AG09309 (cell line): ENCODE results near the gene NGLY1.

Experiments
- DNase-seq: peaks from one replicate; pipeline ENCODE4 v3.0.0-alpha.2; 2010; ENCODE audit warnings: low read depth
- H3K4me3 ChIP-seq: 2 replicates; pipeline ENCODE4 v1.5.1; 2011; ENCODE audit warnings: mild to moderate bottlenecking, low read depth, low read length, moderate library complexity; ENCODE audit not compliant: control insufficient read depth
- TF ChIP-seq, protein P1 (sequence below): IDR thresholded peaks from 2 replicates; pipeline ENCODE4 v1.5.1; 2011; ENCODE audit warnings: mild to moderate bottlenecking, low read depth, low read length, inconsistent platforms; ENCODE audit not compliant: insufficient read depth, control insufficient read depth; ENCODE audit errors: missing control alignments

Gene NGLY1

DNA sequence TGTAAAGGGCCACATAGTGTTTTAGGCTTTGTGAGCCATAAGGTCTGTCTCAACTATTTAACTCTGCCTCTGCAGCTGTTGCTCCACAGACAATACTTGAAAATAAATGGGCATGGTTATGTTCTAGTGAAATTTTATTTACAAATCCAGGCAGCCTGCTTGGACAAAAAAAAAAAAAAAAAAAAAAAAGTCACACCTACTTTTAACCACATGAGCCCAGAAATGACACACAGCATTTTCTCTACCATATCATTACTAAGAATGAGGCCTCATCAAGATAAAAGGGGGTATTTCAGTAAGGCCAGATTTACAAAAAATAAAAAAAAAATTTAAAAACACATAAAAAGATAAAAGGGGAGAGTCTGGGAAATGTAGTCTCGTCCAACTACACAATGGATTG is 1.7 kb upstream of the NGLY1 start:
- H3K4me3 ChIP-seq = no peak overlapping the region
- TF ChIP-seq, protein P1, sequence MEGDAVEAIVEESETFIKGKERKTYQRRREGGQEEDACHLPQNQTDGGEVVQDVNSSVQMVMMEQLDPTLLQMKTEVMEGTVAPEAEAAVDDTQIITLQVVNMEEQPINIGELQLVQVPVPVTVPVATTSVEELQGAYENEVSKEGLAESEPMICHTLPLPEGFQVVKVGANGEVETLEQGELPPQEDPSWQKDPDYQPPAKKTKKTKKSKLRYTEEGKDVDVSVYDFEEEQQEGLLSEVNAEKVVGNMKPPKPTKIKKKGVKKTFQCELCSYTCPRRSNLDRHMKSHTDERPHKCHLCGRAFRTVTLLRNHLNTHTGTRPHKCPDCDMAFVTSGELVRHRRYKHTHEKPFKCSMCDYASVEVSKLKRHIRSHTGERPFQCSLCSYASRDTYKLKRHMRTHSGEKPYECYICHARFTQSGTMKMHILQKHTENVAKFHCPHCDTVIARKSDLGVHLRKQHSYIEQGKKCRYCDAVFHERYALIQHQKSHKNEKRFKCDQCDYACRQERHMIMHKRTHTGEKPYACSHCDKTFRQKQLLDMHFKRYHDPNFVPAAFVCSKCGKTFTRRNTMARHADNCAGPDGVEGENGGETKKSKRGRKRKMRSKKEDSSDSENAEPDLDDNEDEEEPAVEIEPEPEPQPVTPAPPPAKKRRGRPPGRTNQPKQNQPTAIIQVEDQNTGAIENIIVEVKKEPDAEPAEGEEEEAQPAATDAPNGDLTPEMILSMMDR = no peak
- DNase-seq = no peak

DNA sequence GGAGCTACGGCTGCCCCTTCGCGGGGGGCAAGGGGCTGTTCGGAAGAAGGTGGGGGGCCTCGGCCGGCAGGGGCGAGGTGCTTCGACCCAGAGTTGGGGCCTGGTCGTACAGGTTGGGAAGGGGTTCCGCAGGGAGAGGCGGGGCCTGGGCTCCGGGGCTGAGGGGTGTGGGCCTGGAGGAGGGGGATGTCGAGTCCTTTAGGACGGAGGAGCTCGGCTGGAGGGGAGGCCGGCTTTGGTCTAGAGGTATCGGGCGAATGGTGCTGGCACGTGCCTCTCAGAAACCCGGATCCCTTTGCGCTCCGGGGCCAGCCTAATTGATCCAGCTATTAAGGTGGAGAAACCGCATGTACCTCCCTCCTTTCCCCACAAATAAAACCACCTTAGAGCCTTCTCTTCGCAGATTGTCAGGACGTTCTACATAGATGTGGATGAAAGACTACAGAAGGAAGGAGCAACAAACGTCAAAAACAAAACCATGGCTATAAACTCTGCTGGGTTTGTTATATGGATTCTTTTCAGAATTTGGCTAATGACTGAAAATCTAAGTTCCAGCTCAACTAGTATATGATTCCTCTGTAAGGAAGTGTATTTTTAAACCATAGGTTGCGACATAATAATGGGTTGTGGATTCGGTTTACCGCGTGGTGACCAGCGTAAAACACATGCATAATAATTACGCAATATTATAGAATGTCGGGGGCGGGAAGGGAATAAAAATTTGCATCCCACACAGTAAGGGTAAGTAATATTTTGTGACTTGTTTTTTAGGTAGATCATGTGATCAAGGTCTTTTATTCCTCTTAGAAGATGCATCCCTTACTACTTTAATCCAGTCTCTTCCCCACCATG is 644 bp upstream of the NGLY1 start:
- DNase-seq = no peak
- H3K4me3 ChIP-seq = peak overlapping the region; percentile 84
- TF ChIP-seq, protein P1 = no peak

DNA sequence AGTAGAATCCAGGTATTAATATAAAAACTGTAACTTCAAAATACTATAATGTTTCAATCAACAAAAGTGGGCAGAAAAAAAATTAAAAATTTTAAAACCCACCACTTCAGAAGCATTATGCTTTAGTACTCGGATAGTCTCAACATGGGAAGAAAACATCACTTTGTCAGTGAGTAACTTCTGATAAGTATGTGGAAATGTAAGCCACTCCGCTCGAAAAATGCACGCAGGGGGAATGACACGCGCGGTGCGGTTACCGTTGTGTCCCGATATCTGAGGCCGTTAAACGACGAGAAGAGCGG is 656 bp downstream of the NGLY1 start:
- H3K4me3 ChIP-seq = peak overlapping the region; percentile 92
- DNase-seq = no peak
- TF ChIP-seq, protein P1 = no peak

DNA sequence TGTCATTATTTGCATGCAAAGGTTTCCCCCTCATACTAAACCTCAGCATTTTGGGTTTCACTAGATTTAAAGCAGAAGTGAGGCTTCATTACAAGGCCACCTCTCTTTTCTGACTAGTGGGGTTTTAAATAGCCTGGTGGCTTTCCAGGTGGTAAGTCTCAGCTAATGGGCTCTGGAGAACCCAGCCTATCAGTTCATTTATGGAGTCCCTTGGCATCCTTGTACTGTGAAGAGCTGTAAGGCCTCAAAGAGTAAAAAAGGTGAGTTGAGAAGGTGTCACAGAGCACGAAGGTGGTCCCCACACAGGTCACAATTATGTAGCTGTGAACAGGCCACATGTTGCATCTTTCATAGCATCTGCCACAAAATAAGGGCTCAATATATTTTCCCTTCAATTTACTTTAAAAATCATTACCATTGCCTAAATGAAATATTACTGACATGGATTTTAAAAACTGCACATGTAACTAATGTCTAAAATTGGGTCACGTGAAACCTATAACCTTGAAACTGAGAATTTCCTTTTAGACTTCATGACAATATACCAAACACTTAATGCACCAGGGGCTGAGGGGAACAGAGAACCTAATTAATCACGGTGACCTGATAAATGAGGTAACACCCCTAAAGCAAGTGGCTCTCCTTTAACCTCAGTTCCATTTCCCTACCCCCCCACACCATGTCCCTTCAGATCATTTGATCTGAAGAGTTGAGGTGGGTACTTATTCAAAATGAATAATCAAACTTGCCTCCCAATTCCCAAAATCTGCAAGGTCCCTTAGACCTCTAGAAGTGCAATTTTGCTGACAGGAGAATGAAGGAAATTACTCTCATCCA is 1.3 kb downstream of the NGLY1 start:
- TF ChIP-seq, protein P1 = no peak
- peak overlapping the region; percentile 92 for H3K4me3 ChIP-seq
- no peak for DNase-seq

DNA sequence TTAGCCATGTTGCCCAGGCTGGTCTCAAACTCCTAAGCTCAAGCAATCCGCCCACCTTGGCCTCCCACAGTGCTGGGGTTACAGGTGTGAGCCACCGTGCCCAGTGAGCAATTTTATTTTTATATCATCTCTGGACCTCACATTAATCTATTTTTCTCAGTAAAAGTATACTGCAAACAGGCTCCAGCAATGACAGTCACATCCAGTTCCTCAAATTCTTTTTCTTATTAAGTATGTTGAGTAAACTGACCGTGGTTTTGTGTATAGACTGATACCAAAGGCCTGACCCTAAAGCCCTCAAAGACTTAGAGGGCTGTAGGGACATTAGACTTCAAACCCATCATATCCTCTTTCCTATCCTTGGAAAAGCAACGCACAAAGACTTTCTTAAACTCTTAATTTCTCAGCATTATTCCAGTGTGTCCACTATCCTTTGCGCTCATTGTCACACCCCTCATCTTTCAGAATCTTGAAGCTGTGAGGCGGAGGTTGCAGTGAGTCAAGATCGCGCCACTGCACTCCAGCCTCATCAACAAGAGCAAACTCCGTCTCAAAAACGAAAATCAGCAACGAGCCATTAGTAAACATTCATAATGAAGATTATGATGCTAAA is 2.0 kb downstream of the NGLY1 start:
- DNase-seq = no peak
- no peak overlapping the region for H3K4me3 ChIP-seq
- TF ChIP-seq, protein P1 = no peak

DNA sequence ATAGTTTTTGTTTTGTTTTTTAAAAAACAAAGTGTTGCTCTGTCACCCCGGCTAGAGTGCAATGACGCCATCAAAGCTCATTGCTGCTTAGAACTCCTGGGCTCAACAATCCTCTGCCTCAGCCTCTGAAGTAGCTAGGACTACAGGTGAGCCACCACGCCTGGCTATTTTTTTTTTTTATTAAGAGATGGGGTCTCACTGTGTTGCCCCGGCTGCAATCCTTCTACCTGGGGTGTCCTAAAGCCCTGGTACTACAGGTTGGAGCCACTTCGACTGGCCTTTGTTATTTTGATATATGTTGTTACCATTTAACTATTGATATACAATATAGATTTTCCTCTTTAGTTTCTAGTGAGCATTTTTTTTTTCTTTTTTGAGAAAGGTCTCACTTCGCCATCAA is 2.6 kb downstream of the NGLY1 start:
- H3K4me3 ChIP-seq = no peak overlapping the region
- no peak for DNase-seq
- TF ChIP-seq, protein P1 = no peak
